H9 (cell line): Measurements from ENCODE around the gene GLIPR1L1. TPM values are rescaled to one million over a fixed set of nuclear protein-coding genes. Genes with fewer than 3 reads are reported as not detected.
"Not testable (repeated sequence)": the region's sequence is repeated elsewhere in the genome, so short reads cannot be mapped to it uniquely, and the experiment has no call there.

ENCODE experiments used
- DNase-seq: peaks from one replicate; pipeline ENCODE4 v3.0.0-alpha.2; 2017
- H2AFZ ChIP-seq: one replicate; pipeline ENCODE4 v1.6.1; 2013; ENCODE audit warnings: mild to moderate bottlenecking, low read length, control low read depth, moderate library complexity
- H2AK5ac ChIP-seq: 2 replicates; pipeline ENCODE4 v1.6.1; 2013; ENCODE audit warnings: low read length, control low read depth, mixed read lengths; ENCODE audit not compliant: insufficient read length
- H2BK120ac ChIP-seq: one replicate; pipeline ENCODE4 v1.6.1; 2013; ENCODE audit warnings: low read depth, mild to moderate bottlenecking, low read length, control low read depth, inconsistent platforms; ENCODE audit not compliant: poor library complexity, severe bottlenecking
- H2BK12ac ChIP-seq: 2 replicates; pipeline ENCODE4 v1.6.1; 2013; ENCODE audit warnings: low read length, control low read depth, mixed read lengths, low read depth; ENCODE audit not compliant: insufficient read length
- H2BK15ac ChIP-seq: 2 replicates; pipeline ENCODE4 v1.6.1; 2013; ENCODE audit warnings: low read depth, low read length, control low read depth
- H2BK20ac ChIP-seq: one replicate; pipeline ENCODE4 v1.6.1; 2013; ENCODE audit warnings: low read depth, mild to moderate bottlenecking, low read length, control low read depth, inconsistent platforms; ENCODE audit not compliant: poor library complexity, severe bottlenecking
- H2BK5ac ChIP-seq: 2 replicates; pipeline ENCODE4 v1.6.1; 2013; ENCODE audit warnings: low read length, control low read depth, mixed read lengths; ENCODE audit not compliant: insufficient read length
- H3K14ac ChIP-seq: 2 replicates; pipeline ENCODE4 v1.6.1; 2013; ENCODE audit warnings: low read length, control low read depth; ENCODE audit not compliant: insufficient read depth
- H3K18ac ChIP-seq: 2 replicates; pipeline ENCODE4 v1.6.1; 2013; ENCODE audit warnings: low read depth, mild to moderate bottlenecking, mixed read lengths, low read length, control low read depth; ENCODE audit not compliant: insufficient read length
- H3K23ac ChIP-seq: 2 replicates; pipeline ENCODE4 v1.6.1; 2013; ENCODE audit warnings: low read length, control low read depth, mixed read lengths, low read depth; ENCODE audit not compliant: insufficient read length
- H3K23me2 ChIP-seq: 2 replicates; pipeline ENCODE4 v1.6.1; 2013; ENCODE audit warnings: low read depth, mild to moderate bottlenecking, mixed read lengths, low read length, control low read depth; ENCODE audit not compliant: insufficient read length, poor library complexity, severe bottlenecking
- H3K27ac ChIP-seq: 2 replicates; pipeline ENCODE4 v1.5.1; 2013; ENCODE audit warnings: low read length, control low read depth, mixed read lengths, low read depth; ENCODE audit not compliant: insufficient read length
- H3K27me3 ChIP-seq: 2 replicates; pipeline ENCODE4 v1.6.1; 2013; ENCODE audit warnings: low read length, control low read depth, inconsistent platforms; ENCODE audit not compliant: insufficient read depth
- H3K4ac ChIP-seq: 2 replicates; pipeline ENCODE4 v1.6.1; 2013; ENCODE audit warnings: low read depth, mild to moderate bottlenecking, control low read depth, inconsistent platforms, low read length, moderate library complexity
- H3K4me1 ChIP-seq: 2 replicates; pipeline ENCODE4 v1.6.1; 2013; ENCODE audit warnings: low read length, control low read depth, inconsistent platforms; ENCODE audit not compliant: insufficient read depth
- H3K4me2 ChIP-seq: 2 replicates; pipeline ENCODE4 v1.6.1; 2013; ENCODE audit warnings: low read length, control low read depth, mixed read lengths; ENCODE audit not compliant: insufficient read length, insufficient read depth
- H3K56ac ChIP-seq: 2 replicates; pipeline ENCODE4 v1.6.1; 2013; ENCODE audit warnings: low read depth, mild to moderate bottlenecking, mixed read lengths, low read length, control low read depth; ENCODE audit not compliant: insufficient read length
- H3K79me1 ChIP-seq: 2 replicates; pipeline ENCODE4 v1.6.1; 2013; ENCODE audit warnings: low read depth, mild to moderate bottlenecking, moderate library complexity, low read length, control low read depth, inconsistent platforms; ENCODE audit not compliant: insufficient read depth, poor library complexity, severe bottlenecking
- H3K79me2 ChIP-seq: 2 replicates; pipeline ENCODE4 v1.6.1; 2013; ENCODE audit warnings: low read length, control low read depth, inconsistent platforms; ENCODE audit not compliant: insufficient read depth
- H3K9ac ChIP-seq: 2 replicates; pipeline ENCODE4 v1.6.1; 2013; ENCODE audit warnings: low read length, control low read depth, mixed read lengths; ENCODE audit not compliant: insufficient read length; ENCODE audit errors: extremely low read depth
- H3K9me3 ChIP-seq: one replicate; pipeline ENCODE4 v1.6.1; 2013; ENCODE audit warnings: low read depth, low read length, inconsistent platforms; ENCODE audit not compliant: control insufficient read depth
- H3T11ph ChIP-seq: one replicate; pipeline ENCODE4 v1.6.1; 2013; ENCODE audit warnings: mild to moderate bottlenecking, low read length, control low read depth, inconsistent platforms
- H4K20me1 ChIP-seq: one replicate; pipeline ENCODE4 v1.6.1; 2013; ENCODE audit not compliant: control insufficient read depth, insufficient read length, insufficient read depth
- H4K5ac ChIP-seq: 2 replicates; pipeline ENCODE4 v1.6.1; 2013; ENCODE audit warnings: low read depth, mild to moderate bottlenecking, mixed read lengths, low read length, control low read depth; ENCODE audit not compliant: insufficient read length
- H4K8ac ChIP-seq: replicated peaks from 2 replicates; pipeline ENCODE4 v1.6.1; 2013; ENCODE audit warnings: low read length, control low read depth, mixed read lengths, low read depth; ENCODE audit not compliant: insufficient read length
- H4K91ac ChIP-seq: 2 replicates; pipeline ENCODE4 v1.6.1; 2013; ENCODE audit warnings: low read depth, mild to moderate bottlenecking, moderate library complexity, mixed read lengths, low read length, control low read depth; ENCODE audit not compliant: insufficient read length
- H3K27ac Mint-ChIP-seq, 3 experiments: 2 replicates in 2 of 3; 3 replicates in 1 of 3; pipeline ENCODE4 v1.8.0; 2020 to 2021; ENCODE audit warnings: mixed read lengths in 3 of 3, mild to moderate bottlenecking in 1 of 3, moderate library complexity in 1 of 3
- H3K27me3 Mint-ChIP-seq: 2 replicates; pipeline ENCODE4 v1.8.0; 2021; ENCODE audit warnings: low read depth, mild to moderate bottlenecking, moderate library complexity, mixed read lengths
- H3K36me3 Mint-ChIP-seq, 3 experiments: 2 replicates in 2 of 3; 3 replicates in 1 of 3; pipeline ENCODE4 v1.8.0; 2020 to 2021; ENCODE audit warnings: low read depth in 3 of 3, mixed read lengths in 3 of 3; ENCODE audit not compliant: insufficient read depth in 1 of 3
- H3K4me1 Mint-ChIP-seq, 2 experiments: 2 replicates each; pipeline ENCODE4 v1.8.0; 2020; ENCODE audit warnings: mixed read lengths in 2 of 2
- H3K4me3 Mint-ChIP-seq, 2 experiments: 2 replicates in 1 of 2; 3 replicates in 1 of 2; pipeline ENCODE4 v1.8.0; 2020 to 2021; ENCODE audit warnings: mild to moderate bottlenecking in 2 of 2, mixed read lengths in 2 of 2, moderate library complexity in 1 of 2
- H3K9me3 Mint-ChIP-seq, 2 experiments: 2 replicates in 1 of 2; 3 replicates in 1 of 2; pipeline ENCODE4 v1.8.0; 2020; ENCODE audit warnings: mild to moderate bottlenecking in 2 of 2, mixed read lengths in 2 of 2, moderate library complexity in 1 of 2
- CTCF ChIP-seq: fragments of 200-600 bp; sonication (generic); conservative IDR thresholded peaks from 3 replicates; pipeline ENCODE4 v1.8.0; 2021; ENCODE audit warnings: antibody characterized with exemption, mild to moderate bottlenecking
- whole genome bisulfite sequencing: extraction: QIAGEN DNeasy Blood & Tissue Kit; methylation state at CpG from one replicate; pipeline ENCODE4 v1.1.7; 2013; ENCODE audit warnings: missing lambda C conversion rate, low lambda C conversion rate, mixed read lengths; ENCODE audit not compliant: insufficient read length; ENCODE audit errors: extremely low coverage; 5-methylcytosine and 5-hydroxymethylcytosine counted together
- total RNA-seq: library from RNA; stranded (reverse); gene quantifications from 2 replicates; pipeline ENCODE4 v1.2.1, GENCODE V29; 2021

GLIPR1L1 gene
- total RNA-seq, 1 experiment from 2014 or later = 1.9 TPM

DNA sequence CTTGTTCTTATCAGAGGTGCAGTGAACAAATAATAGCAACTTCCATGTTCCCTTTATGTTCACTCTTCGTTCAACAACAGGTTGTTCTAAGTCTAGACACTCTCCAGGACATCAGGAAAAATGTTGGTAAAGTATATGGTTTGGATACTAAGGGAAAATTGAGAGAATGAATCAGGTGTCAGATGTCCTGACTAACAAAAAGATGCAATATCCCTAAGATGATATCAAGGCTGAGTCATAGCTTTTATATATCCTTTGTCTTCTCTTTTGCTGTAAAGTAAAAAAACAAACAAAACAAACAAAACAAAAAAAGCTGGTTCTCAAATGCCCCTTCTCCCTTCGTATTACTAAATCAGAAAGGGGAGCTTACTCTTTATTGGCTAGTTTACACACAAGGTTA lies 11.1 kb downstream of the GLIPR1L1 start:
- no peaks in the 10 kb centered on the region for H3K23me2 ChIP-seq
- no peaks in the 10 kb centered on the region for H3K79me1 ChIP-seq
- no peak overlapping the region for H4K5ac ChIP-seq
- no peak overlapping the region for H2BK15ac ChIP-seq
- H3K56ac ChIP-seq = no peak overlapping the region
- H4K8ac ChIP-seq = no peak overlapping the region
- Mint-ChIP-seq H3K36me3 (peaks cover 0 to 2% (median 0%) of the 10 kb centered on the region in 3 experiments; a peak in 1 of 7 replicates), H3K27ac (no peak overlapping the region), H3K4me3 (no peak overlapping the region), H3K27me3 (no peaks in the 10 kb centered on the region), H3K9me3 (no peaks in the 10 kb centered on the region; a peak in 1 of 5 replicates), H3K4me1 (no peaks in the 10 kb centered on the region)
- no peak for TF ChIP-seq CTCF
- H3K4me1 ChIP-seq = no peaks in the 10 kb centered on the region
- no peak overlapping the region for H3K4ac ChIP-seq
- H2BK12ac ChIP-seq = no peak overlapping the region
- no peaks in the 10 kb centered on the region for H3K79me2 ChIP-seq
- H3K4me2 ChIP-seq = no peak overlapping the region
- no peaks in the 10 kb centered on the region for H3K9me3 ChIP-seq
- no peak overlapping the region for H2BK120ac ChIP-seq
- no peak overlapping the region for H3K14ac ChIP-seq
- no peak overlapping the region for H3K27ac ChIP-seq
- no peak overlapping the region for H2AFZ ChIP-seq
- no peak overlapping the region for H2BK20ac ChIP-seq
- no peak overlapping the region for H2AK5ac ChIP-seq
- no peak overlapping the region for H3K23ac ChIP-seq
- H3K9ac ChIP-seq = no peak overlapping the region
- no CpG with 5 or more reads among the region's 2 CpGs for WGBS
- H4K91ac ChIP-seq = no peak overlapping the region
- H4K20me1 ChIP-seq = no peaks in the 10 kb centered on the region
- DNase-seq = no peak
- H2BK5ac ChIP-seq = no peak overlapping the region
- H3T11ph ChIP-seq = no peak overlapping the region
- H3K27me3 ChIP-seq = no peaks in the 10 kb centered on the region
- no peak overlapping the region for H3K18ac ChIP-seq

DNA sequence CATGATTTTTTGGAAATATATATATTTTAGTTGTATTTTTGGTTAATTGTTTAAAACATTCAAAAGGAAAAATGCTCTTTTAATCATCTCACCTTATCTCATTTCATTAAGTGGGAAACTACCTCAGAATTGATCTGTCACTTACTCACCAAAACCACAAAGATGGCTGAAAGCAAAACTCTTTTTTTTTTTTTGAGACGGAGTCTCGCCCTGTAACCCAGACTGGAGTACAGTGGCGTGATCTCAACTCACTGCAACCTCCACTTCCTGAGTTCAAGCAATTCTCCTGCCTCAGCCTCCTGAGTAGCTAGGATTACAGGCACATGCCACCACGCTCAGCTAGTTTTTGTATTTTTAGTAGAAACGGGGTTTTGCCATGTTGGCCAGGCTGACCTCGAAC lies 11.7 kb downstream of the GLIPR1L1 start:
- H3K23me2 ChIP-seq, H3K4me1 ChIP-seq, H3K56ac ChIP-seq, H3K9ac ChIP-seq, H3K4me2 ChIP-seq, H3T11ph ChIP-seq, H3K79me2 ChIP-seq, H3K27ac Mint-ChIP-seq, H2AFZ ChIP-seq, H3K14ac ChIP-seq, H4K91ac ChIP-seq, H3K9me3 ChIP-seq, H3K4me1 Mint-ChIP-seq, H2AK5ac ChIP-seq, H3K18ac ChIP-seq, H4K5ac ChIP-seq, DNase-seq, H3K27me3 Mint-ChIP-seq, H3K27ac ChIP-seq, H4K20me1 ChIP-seq, H2BK12ac ChIP-seq, H3K4me3 Mint-ChIP-seq, H4K8ac ChIP-seq, H2BK15ac ChIP-seq, H2BK20ac ChIP-seq, H3K9me3 Mint-ChIP-seq, H3K4ac ChIP-seq, H2BK120ac ChIP-seq, H2BK5ac ChIP-seq, H3K27me3 ChIP-seq, H3K36me3 Mint-ChIP-seq, H3K79me1 ChIP-seq, H3K23ac ChIP-seq: not testable (repeated sequence)
- WGBS = no CpG with 5 or more reads among the region's 6 CpGs
